Keratinocyte (primary cell): ENCODE data around the gene GABRD. TPM values are rescaled to one million over a fixed set of nuclear protein-coding genes. Genes with fewer than 3 reads are reported as not detected.

ENCODE experiments used
- DNase-seq: peaks from one replicate; pipeline ENCODE4 v3.0.0-alpha.2; 2011; ENCODE audit warnings: low read depth, missing footprints, low spot score
- FAIRE-seq: peaks from 2 replicates; lab custom pipeline; 2011; peaks lifted over from hg19 to GRCh38; lab: Jason Lieb, UNC
- H2AFZ ChIP-seq: 2 replicates; pipeline ENCODE4 v1.6.0; 2012; ENCODE audit warnings: low read length, control low read depth, inconsistent platforms; ENCODE audit not compliant: control insufficient read depth
- H3K27ac ChIP-seq: 2 replicates; pipeline ENCODE4 v1.5.1; 2011; ENCODE audit warnings: low read length; ENCODE audit not compliant: control insufficient read depth, insufficient read depth
- H3K27me3 ChIP-seq: 3 replicates; pipeline ENCODE4 v1.6.0; 2011; ENCODE audit warnings: low read length; ENCODE audit not compliant: control insufficient read depth, insufficient read depth; ENCODE audit errors: extremely low read depth
- H3K36me3 ChIP-seq, 2 experiments: 2 replicates in 1 of 2; 3 replicates in 1 of 2; pipeline ENCODE4 v1.5.1; 2011; ENCODE audit warnings: low read length in 2 of 2, mild to moderate bottlenecking in 1 of 2; ENCODE audit not compliant: control insufficient read depth in 2 of 2, insufficient read depth in 2 of 2; ENCODE audit errors: extremely low read depth in 1 of 2
- H3K4me1 ChIP-seq: 3 replicates; pipeline ENCODE4 v1.5.1; 2011; ENCODE audit warnings: low read length; ENCODE audit not compliant: control insufficient read depth, insufficient read depth; ENCODE audit errors: extremely low read depth
- H3K4me2 ChIP-seq: 3 replicates; pipeline ENCODE4 v1.6.0; 2011; ENCODE audit warnings: low read depth, low read length; ENCODE audit not compliant: control insufficient read depth, insufficient read depth; ENCODE audit errors: extremely low read depth
- H3K4me3 ChIP-seq, 3 experiments: fragments of 200-600 bp in 1 of 3; sonication (generic) in 1 of 3; 2 replicates in 2 of 3; 3 replicates in 1 of 3; pipeline ENCODE4 v1.5.1; 2011 to 2016; ENCODE audit warnings: low read length in 3 of 3, mild to moderate bottlenecking in 3 of 3, control low read depth in 2 of 3, inconsistent platforms in 1 of 3, low read depth in 1 of 3, mixed read lengths in 1 of 3, mixed run types in 1 of 3, moderate library complexity in 1 of 3; ENCODE audit not compliant: control insufficient read depth in 2 of 3, insufficient read depth in 2 of 3; ENCODE audit errors: extremely low read depth in 1 of 3
- H3K79me2 ChIP-seq: 2 replicates; pipeline ENCODE4 v1.6.0; 2012; ENCODE audit warnings: low read length; ENCODE audit not compliant: control insufficient read depth, insufficient read depth
- H3K9ac ChIP-seq: 3 replicates; pipeline ENCODE4 v1.6.0; 2011; ENCODE audit warnings: low read length; ENCODE audit not compliant: control insufficient read depth, insufficient read depth; ENCODE audit errors: extremely low read depth
- H3K9me1 ChIP-seq: 3 replicates; pipeline ENCODE4 v1.6.0; 2011; ENCODE audit warnings: low read length; ENCODE audit not compliant: control insufficient read depth, insufficient read depth; ENCODE audit errors: extremely low read depth
- H3K9me3 ChIP-seq: 2 replicates; pipeline ENCODE4 v1.5.1; 2012; ENCODE audit warnings: low read depth, low read length; ENCODE audit not compliant: control insufficient read depth
- H4K20me1 ChIP-seq: 3 replicates; pipeline ENCODE4 v1.6.0; 2011; ENCODE audit warnings: low read length; ENCODE audit not compliant: control insufficient read depth, insufficient read depth; ENCODE audit errors: extremely low read depth
- EZH2 ChIP-seq: IDR thresholded peaks from one replicate; pipeline ENCODE4 v1.6.1; 2012; ENCODE audit warnings: inconsistent platforms, mild to moderate bottlenecking, low read length, moderate library complexity
- dilution Hi-C: fragments of 300-500 bp; cut with MboI; formaldehyde crosslinking; loops from one replicate; pipeline ENCODE4 v1.7.0; 2020; ENCODE audit warnings: low sequenced_read_pairs; ENCODE audit not compliant: extremely low pct_ligation_motif_present
- polyA plus RNA-seq, 5 experiments: library from polyadenylated mRNA; depleted of rRNA in 3 of 5; stranded (reverse) in 3 of 5; stranded (forward) in 1 of 5; unstranded in 1 of 5; fragments of >200 nt; gene quantifications; 1 replicate in 1 of 5; 2 replicates in 3 of 5; 3 replicates in 1 of 5; pipeline versions ENCODE4 v1.2.1 to v1.2.3, GENCODE V29; 2011 to 2012; ENCODE audit warnings: missing spikeins in 2 of 5, low read depth in 1 of 5, low replicate concordance in 1 of 5
- TF ChIP-seq, protein P1 (sequence below), 3 experiments: IDR thresholded peaks in 1 of 3; conservative IDR thresholded peaks in 1 of 3; optimal IDR thresholded peaks in 1 of 3; 2 replicates in 2 of 3; 3 replicates in 1 of 3; pipeline versions ENCODE3 to v1.5.1; 2011; ENCODE audit warnings: low read length in 3 of 3, mild to moderate bottlenecking in 3 of 3, moderate library complexity in 2 of 3, control low read depth in 1 of 3, inconsistent platforms in 1 of 3; ENCODE audit not compliant: insufficient read depth in 2 of 3; ENCODE audit errors: extremely low read depth in 1 of 3

The GABRD gene
- polyA plus RNA-seq, 1 donor (not counting 4 experiments of a cell fraction or from before 2014, with no cell fraction given): not detected

DNA sequence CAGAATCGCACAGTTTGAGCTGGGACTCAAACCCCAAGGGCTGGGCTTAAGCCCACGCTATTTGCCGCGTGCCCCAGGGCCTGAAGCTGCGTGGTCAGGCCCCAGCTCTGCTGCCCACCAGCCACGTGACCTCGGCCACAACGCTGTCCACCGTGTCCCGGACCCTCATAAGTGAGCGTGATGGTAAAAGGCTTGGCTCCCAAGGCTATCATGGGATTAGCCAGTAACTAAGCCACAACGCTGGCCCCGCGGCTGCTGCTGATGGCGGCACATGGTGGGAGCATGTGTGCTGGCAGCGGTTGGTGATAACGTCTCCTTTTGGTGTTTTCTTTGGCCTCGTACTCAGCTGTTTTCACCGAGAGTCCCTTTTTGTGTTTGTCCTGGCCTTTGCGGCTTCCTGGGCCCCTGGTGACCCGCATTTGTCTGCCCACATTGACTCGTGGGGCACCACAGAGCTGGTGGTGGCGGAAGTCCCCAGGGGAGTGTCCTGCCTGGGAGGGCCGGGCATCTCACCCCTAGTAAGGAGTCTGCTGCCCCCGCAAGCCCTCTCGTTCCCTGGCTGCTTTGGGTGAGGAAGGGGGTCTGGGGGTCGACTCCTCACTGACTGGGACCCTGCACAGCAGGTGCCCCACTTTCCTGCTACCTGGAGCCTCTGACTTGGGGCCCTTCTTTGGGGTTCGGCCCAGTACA, 60.4 kb downstream of the GABRD start:
- peaks cover 6 to 10% of the 10 kb centered on the region in 2 experiments for H3K36me3 ChIP-seq
- no peaks in the 10 kb centered on the region for H3K27me3 ChIP-seq
- DNase-seq (no peak), FAIRE-seq (no peak)
- dilution Hi-C loops: no loop called here
- no peak overlapping the region for H3K27ac ChIP-seq
- H3K9me3 ChIP-seq: peaks cover 7% of the 10 kb centered on the region
- no peak overlapping the region for H2AFZ ChIP-seq
- TF ChIP-seq EZH2: no peak
- TF ChIP-seq, protein P1, sequence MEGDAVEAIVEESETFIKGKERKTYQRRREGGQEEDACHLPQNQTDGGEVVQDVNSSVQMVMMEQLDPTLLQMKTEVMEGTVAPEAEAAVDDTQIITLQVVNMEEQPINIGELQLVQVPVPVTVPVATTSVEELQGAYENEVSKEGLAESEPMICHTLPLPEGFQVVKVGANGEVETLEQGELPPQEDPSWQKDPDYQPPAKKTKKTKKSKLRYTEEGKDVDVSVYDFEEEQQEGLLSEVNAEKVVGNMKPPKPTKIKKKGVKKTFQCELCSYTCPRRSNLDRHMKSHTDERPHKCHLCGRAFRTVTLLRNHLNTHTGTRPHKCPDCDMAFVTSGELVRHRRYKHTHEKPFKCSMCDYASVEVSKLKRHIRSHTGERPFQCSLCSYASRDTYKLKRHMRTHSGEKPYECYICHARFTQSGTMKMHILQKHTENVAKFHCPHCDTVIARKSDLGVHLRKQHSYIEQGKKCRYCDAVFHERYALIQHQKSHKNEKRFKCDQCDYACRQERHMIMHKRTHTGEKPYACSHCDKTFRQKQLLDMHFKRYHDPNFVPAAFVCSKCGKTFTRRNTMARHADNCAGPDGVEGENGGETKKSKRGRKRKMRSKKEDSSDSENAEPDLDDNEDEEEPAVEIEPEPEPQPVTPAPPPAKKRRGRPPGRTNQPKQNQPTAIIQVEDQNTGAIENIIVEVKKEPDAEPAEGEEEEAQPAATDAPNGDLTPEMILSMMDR (optimal IDR thresholded peaks at IDR 0.05 in 1 of 3, IDR thresholded peaks at IDR 0.05 in 1 of 3, conservative IDR thresholded peaks at IDR 0.05 in 1 of 3; ENCODE audit: extremely low read depth in 1 of 3, insufficient read depth in 2 of 3, low read length in 3 of 3): no peak
- no peaks in the 10 kb centered on the region for H3K4me1 ChIP-seq
- H3K9me1 ChIP-seq: no peaks in the 10 kb centered on the region
- H4K20me1 ChIP-seq: no peaks in the 10 kb centered on the region
- peaks cover 20% of the 10 kb centered on the region for H3K79me2 ChIP-seq
- no peak overlapping the region for H3K4me2 ChIP-seq
- no peak overlapping the region for H3K4me3 ChIP-seq
- H3K9ac ChIP-seq: no peak overlapping the region

DNA sequence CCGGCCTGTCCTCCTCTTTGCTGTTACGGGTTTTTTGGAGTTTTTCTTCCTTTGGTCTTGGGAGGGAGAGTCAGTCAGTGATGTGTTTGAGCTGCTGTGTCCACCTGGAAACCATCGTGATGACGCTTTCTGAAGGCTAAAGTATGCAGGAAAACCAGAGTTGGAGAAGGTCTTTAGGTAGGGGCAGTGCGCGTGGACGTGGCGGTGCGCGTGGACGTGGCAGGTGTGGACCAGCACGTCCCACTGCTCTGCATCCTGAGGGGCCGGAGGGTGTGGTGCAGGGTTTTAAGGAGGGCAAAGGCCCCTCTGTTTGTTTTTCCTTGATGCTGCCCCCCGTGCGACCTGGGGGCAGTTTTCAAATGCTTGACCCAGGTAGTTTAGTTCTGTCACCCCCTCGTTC, 61.0 kb downstream of the GABRD start:
- Histone ChIP-seq H3K9ac (no peak overlapping the region), H4K20me1 (no peaks in the 10 kb centered on the region), H3K4me3 (no peak overlapping the region), H2AFZ (no peak overlapping the region), H3K36me3 (peaks cover 6 to 10% of the 10 kb centered on the region in 2 experiments), H3K27me3 (no peaks in the 10 kb centered on the region), H3K9me1 (no peaks in the 10 kb centered on the region), H3K27ac (no peak overlapping the region), H3K4me1 (no peaks in the 10 kb centered on the region), H3K4me2 (no peak overlapping the region), H3K79me2 (peaks cover 20% of the 10 kb centered on the region), H3K9me3 (peaks cover 7% of the 10 kb centered on the region)
- TF ChIP-seq, protein P1 (optimal IDR thresholded peaks at IDR 0.05 in 1 of 3, IDR thresholded peaks at IDR 0.05 in 1 of 3, conservative IDR thresholded peaks at IDR 0.05 in 1 of 3; ENCODE audit: extremely low read depth in 1 of 3, insufficient read depth in 2 of 3, low read length in 3 of 3): no peak
- no peak for TF ChIP-seq EZH2
- dilution Hi-C loops: no loop called here
- DNase-seq (no peak), FAIRE-seq (no peak)

Other genes with a start within 250 kb of the GABRD start
- gene NADK, start 240.9 kb upstream of the GABRD start, polyA plus RNA-seq: 54.0 to 59.9 TPM (median 54.8 TPM) in 3 replicates
- 352 to 441 TPM (median 364 TPM) in 3 replicates for gene GNB1, start 128.3 kb upstream of the GABRD start, polyA plus RNA-seq
- gene CALML6, start 104.1 kb upstream of the GABRD start, polyA plus RNA-seq: 0.08 to 0.45 TPM in 2 of 3 replicates, not detected in the other
- gene TMEM52, start 100.1 kb upstream of the GABRD start, polyA plus RNA-seq: 0.10 to 0.35 TPM (median 0.10 TPM) in 3 replicates
- gene CFAP74, start 15.6 kb upstream of the GABRD start, polyA plus RNA-seq: not detected in 3 replicates
- gene PRKCZ, start 31.1 kb downstream of the GABRD start, polyA plus RNA-seq: 36.3 to 41.3 TPM (median 39.5 TPM) in 3 replicates
- 7.3 to 13.7 TPM (median 8.9 TPM) in 3 replicates for gene FAAP20, start 175.4 kb downstream of the GABRD start, polyA plus RNA-seq
- 3.8 to 10.1 TPM (median 4.8 TPM) in 3 replicates for gene SKI, start 209.0 kb downstream of the GABRD start, polyA plus RNA-seq